Measurements from ENCODE around the gene S100B.

Gene S100B

GRCh38 chr21:46560568-46561444 is 44.1 kb downstream of the S100B start:
- DNase-seq (no peak), ATAC-seq (ENCODE audit: insufficient read depth, low read depth) (no peak)
- TF ChIP-seq CTCF (IDR thresholded peaks at IDR 0.05; ENCODE audit: borderline replicate concordance, extremely low read depth, low read length, poor library complexity, severe bottlenecking): no peak
- TF ChIP-seq EZH2 (IDR thresholded peaks at IDR 0.05; ENCODE audit: borderline replicate concordance, low read depth, low read length, severe bottlenecking): no peak
- Histone ChIP-seq H3K79me2 (ENCODE audit: insufficient read depth, low read length) (no peaks in the 10 kb centered on the region), H3K36me3 (ENCODE audit: insufficient read depth, low read length) (peaks cover 91% of the 10 kb centered on the region), H3K9me3 (ENCODE audit: insufficient read depth, low read length, severe bottlenecking) (no peaks in the 10 kb centered on the region), H2AFZ (ENCODE audit: low read depth, low read length) (no peak overlapping the region), H3K4me3 (ENCODE audit: low read depth in 1 of 2, low read length in 2 of 2) (no peak overlapping the region), H4K20me1 (ENCODE audit: insufficient read depth, low read length) (no peaks in the 10 kb centered on the region; the same call in 1 of the 2 replicates), H3K4me2 (ENCODE audit: insufficient read depth, low read length) (no peak overlapping the region), H3K9ac (ENCODE audit: low read depth, low read length) (no peak overlapping the region), H3K27ac (ENCODE audit: low read length) (no peak overlapping the region), H3K27me3 (ENCODE audit: insufficient read depth, low read length, poor library complexity) (no peaks in the 10 kb centered on the region), H3K4me1 (ENCODE audit: insufficient read depth, low read length) (no peaks in the 10 kb centered on the region)

DNA sequence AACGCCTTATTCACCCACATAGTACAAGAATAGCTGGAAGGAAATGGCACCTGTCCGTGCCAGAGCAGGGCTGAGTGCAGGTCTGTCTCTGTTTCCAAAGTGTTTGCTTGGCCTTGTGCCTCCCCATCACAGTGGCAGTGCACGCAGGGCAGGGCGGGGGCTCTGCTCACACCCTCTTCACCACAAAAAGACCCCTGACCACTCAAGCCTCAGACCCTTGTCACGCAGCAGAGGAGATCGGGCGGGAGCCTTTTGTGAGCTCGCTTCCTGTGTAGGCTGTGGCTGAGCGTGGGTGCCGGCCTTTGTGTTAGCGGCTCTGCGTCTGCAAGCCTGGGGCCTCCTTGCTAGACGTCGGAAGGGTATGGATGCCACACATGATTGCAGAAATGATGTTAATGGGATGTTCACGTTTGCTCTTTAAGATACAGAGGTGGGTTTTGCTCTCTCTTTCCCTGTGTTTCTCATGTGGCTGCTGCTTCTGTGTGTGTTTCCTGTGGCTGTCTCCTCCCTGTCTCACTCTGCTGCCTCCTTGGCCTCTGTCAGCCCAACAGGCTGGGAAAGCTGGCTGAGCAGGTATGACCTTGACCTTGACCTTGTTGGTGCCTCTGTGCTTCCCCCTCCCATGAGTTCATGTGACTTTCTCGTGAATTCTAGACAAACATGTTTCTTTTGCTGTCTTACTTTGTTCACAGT is 45.4 kb downstream of the S100B start:
- no peak overlapping the region for H3K4me3 ChIP-seq (ENCODE audit: low read depth in 1 of 2, low read length in 2 of 2)
- H3K4me2 ChIP-seq (ENCODE audit: insufficient read depth, low read length): no peak overlapping the region
- DNase-seq: no peak
- no peaks in the 10 kb centered on the region for H3K27me3 ChIP-seq (ENCODE audit: insufficient read depth, low read length, poor library complexity)
- no peaks in the 10 kb centered on the region for H3K4me1 ChIP-seq (ENCODE audit: insufficient read depth, low read length)
- H2AFZ ChIP-seq (ENCODE audit: low read depth, low read length): no peak overlapping the region
- no peak for ATAC-seq (ENCODE audit: insufficient read depth, low read depth)
- no peaks in the 10 kb centered on the region for H3K79me2 ChIP-seq (ENCODE audit: insufficient read depth, low read length)
- peaks cover 93% of the 10 kb centered on the region for H3K36me3 ChIP-seq (ENCODE audit: insufficient read depth, low read length)
- no peaks in the 10 kb centered on the region; the same call in 1 of the 2 replicates for H4K20me1 ChIP-seq (ENCODE audit: insufficient read depth, low read length)
- H3K9ac ChIP-seq (ENCODE audit: low read depth, low read length): no peak overlapping the region
- H3K27ac ChIP-seq (ENCODE audit: low read length): no peak overlapping the region
- H3K9me3 ChIP-seq (ENCODE audit: insufficient read depth, low read length, severe bottlenecking): no peaks in the 10 kb centered on the region
- TF ChIP-seq CTCF (IDR thresholded peaks at IDR 0.05; ENCODE audit: borderline replicate concordance, extremely low read depth, low read length, poor library complexity, severe bottlenecking) (no peak), EZH2 (IDR thresholded peaks at IDR 0.05; ENCODE audit: borderline replicate concordance, low read depth, low read length, severe bottlenecking) (no peak)

- Histone ChIP-seq H3K4me1 (ENCODE audit: insufficient read depth, low read length) (no peaks in the 10 kb centered on the region), H3K4me3 (ENCODE audit: low read depth in 1 of 2, low read length in 2 of 2) (no peak overlapping the region), H3K9me3 (ENCODE audit: insufficient read depth, low read length, severe bottlenecking) (no peaks in the 10 kb centered on the region), H3K9ac (ENCODE audit: low read depth, low read length) (no peak overlapping the region), H3K36me3 (ENCODE audit: insufficient read depth, low read length) (peaks cover 92% of the 10 kb centered on the region), H3K27ac (ENCODE audit: low read length) (no peak overlapping the region), H3K27me3 (ENCODE audit: insufficient read depth, low read length, poor library complexity) (no peaks in the 10 kb centered on the region), H3K4me2 (ENCODE audit: insufficient read depth, low read length) (no peak overlapping the region), H2AFZ (ENCODE audit: low read depth, low read length) (no peak overlapping the region), H4K20me1 (ENCODE audit: insufficient read depth, low read length) (no peaks in the 10 kb centered on the region; the same call in 1 of the 2 replicates), H3K79me2 (ENCODE audit: insufficient read depth, low read length) (no peaks in the 10 kb centered on the region)
- TF ChIP-seq CTCF (IDR thresholded peaks at IDR 0.05; ENCODE audit: borderline replicate concordance, extremely low read depth, low read length, poor library complexity, severe bottlenecking): no peak
- no peak for TF ChIP-seq EZH2 (IDR thresholded peaks at IDR 0.05; ENCODE audit: borderline replicate concordance, low read depth, low read length, severe bottlenecking)
- ATAC-seq (ENCODE audit: insufficient read depth, low read depth) (no peak), DNase-seq (no peak)
Observed at GRCh38 chr21:46557919-46558392, 46.9 kb downstream of the S100B start.

Measured in DND-41 (cell line).